ENCODE data around the gene ABL1. TPM values are rescaled to one million over a fixed set of nuclear protein-coding genes. Genes with fewer than 3 reads are reported as not detected.

ABL1 gene
- total and polyA plus RNA-seq, 4 donors: 23.3 to 60.0 (median 37.7) TPM

DNA sequence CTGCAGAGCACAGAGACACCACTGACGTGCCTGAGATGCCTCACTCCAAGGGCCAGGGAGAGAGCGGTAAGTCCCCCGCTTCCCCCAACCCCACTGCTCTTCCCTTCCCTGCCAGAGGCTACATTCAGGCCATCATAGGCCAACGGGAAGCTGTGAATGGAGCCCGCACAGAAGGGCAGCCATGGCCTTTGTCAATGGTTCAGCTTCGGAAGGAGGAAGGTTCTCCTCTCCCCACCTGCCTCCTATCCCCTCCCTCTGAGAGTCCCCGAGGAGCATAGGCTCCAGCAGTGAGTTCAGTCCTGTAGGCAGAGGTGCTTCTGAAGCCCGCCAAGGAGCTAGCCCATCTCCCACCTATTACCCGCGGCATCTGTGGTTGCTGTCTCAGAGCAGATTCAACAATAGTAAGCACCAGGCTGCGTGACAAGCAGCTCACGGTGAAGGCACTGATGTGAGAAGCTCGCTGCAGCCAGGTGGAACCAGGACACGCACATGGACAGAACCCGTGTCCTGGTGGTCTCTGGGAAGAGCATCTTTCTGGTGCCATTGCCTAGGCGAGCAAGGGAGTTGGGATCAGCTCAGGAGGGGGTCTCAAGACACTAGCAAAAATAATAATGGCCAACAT, 45.7 kb downstream of the ABL1 start:
- Histone ChIP-seq H3K27me3 (ENCODE audit: control insufficient read depth in 3 of 3, insufficient read depth in 3 of 3, low read length in 2 of 3) (no peaks in the 10 kb centered on the region), H3K9me3 (ENCODE audit: control insufficient read depth in 4 of 4, insufficient read depth in 3 of 4, low read length in 3 of 4) (no peaks in the 10 kb centered on the region), H3K4me1 (ENCODE audit: control insufficient read depth in 5 of 5, insufficient read depth in 5 of 5, low read length in 5 of 5) (no peaks in the 10 kb centered on the region), H3K36me3 (ENCODE audit: control insufficient read depth in 4 of 4, insufficient read depth in 4 of 4, low read length in 4 of 4) (peaks cover 11 to 60% (median 16%) of the 10 kb centered on the region in 4 donors), H3K4me3 (no peak overlapping the region), H3K9ac (ENCODE audit: insufficient read depth in 1 of 2, low read length in 2 of 2) (no peak overlapping the region), H3K27ac (ENCODE audit: low read depth in 1 of 2, low read length in 1 of 2) (no peak overlapping the region)
- ATAC-seq (ENCODE audit: insufficient read depth, low FRiP score): no peak
- TF ChIP-seq, protein P1, sequence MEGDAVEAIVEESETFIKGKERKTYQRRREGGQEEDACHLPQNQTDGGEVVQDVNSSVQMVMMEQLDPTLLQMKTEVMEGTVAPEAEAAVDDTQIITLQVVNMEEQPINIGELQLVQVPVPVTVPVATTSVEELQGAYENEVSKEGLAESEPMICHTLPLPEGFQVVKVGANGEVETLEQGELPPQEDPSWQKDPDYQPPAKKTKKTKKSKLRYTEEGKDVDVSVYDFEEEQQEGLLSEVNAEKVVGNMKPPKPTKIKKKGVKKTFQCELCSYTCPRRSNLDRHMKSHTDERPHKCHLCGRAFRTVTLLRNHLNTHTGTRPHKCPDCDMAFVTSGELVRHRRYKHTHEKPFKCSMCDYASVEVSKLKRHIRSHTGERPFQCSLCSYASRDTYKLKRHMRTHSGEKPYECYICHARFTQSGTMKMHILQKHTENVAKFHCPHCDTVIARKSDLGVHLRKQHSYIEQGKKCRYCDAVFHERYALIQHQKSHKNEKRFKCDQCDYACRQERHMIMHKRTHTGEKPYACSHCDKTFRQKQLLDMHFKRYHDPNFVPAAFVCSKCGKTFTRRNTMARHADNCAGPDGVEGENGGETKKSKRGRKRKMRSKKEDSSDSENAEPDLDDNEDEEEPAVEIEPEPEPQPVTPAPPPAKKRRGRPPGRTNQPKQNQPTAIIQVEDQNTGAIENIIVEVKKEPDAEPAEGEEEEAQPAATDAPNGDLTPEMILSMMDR (IDR thresholded peaks at IDR 0.05; ENCODE audit: control extremely low read depth, extremely low read depth): no peak
- no peak for DNase-seq
- WGBS, 2 donors: 96 to 99% methylated on average over 15 to 16 of the region's 16 CpGs

DNA sequence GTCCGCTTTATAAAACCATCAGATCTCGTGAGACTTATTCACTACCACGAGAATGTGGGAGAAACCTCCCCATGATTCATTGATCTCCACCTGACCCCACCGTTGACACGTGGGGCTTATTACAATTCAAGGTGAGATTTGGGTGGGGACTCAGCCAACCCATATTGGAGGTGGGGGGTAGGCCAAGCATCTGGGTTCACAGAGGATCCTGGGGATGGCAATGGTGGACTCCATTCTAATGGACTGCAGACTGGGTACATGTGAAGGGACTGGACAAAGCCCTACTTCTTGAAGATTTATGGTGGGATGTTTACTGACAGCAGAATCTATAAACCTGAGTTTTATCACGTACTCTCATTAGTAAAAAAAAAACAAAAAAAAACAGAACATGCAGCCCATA, 46.5 kb downstream of the ABL1 start:
- no peak for DNase-seq
- H3K9ac ChIP-seq (ENCODE audit: insufficient read depth in 1 of 2, low read length in 2 of 2): no peak overlapping the region
- WGBS, 2 donors: 92 to 95% methylated on average over 6 of the region's 6 CpGs
- H3K9me3 ChIP-seq (ENCODE audit: control insufficient read depth in 4 of 4, insufficient read depth in 3 of 4, low read length in 3 of 4): no peaks in the 10 kb centered on the region
- no peak overlapping the region for H3K27ac ChIP-seq (ENCODE audit: low read depth in 1 of 2, low read length in 1 of 2)
- H3K27me3 ChIP-seq (ENCODE audit: control insufficient read depth in 3 of 3, insufficient read depth in 3 of 3, low read length in 2 of 3): no peaks in the 10 kb centered on the region
- no peaks in the 10 kb centered on the region for H3K4me1 ChIP-seq (ENCODE audit: control insufficient read depth in 5 of 5, insufficient read depth in 5 of 5, low read length in 5 of 5)
- TF ChIP-seq, protein P1 (IDR thresholded peaks at IDR 0.05; ENCODE audit: control extremely low read depth, extremely low read depth): no peak
- no peak for ATAC-seq (ENCODE audit: insufficient read depth, low FRiP score)
- H3K4me3 ChIP-seq: no peak overlapping the region
- peaks cover 16 to 67% (median 18%) of the 10 kb centered on the region in 4 donors for H3K36me3 ChIP-seq (ENCODE audit: control insufficient read depth in 4 of 4, insufficient read depth in 4 of 4, low read length in 4 of 4)

DNA sequence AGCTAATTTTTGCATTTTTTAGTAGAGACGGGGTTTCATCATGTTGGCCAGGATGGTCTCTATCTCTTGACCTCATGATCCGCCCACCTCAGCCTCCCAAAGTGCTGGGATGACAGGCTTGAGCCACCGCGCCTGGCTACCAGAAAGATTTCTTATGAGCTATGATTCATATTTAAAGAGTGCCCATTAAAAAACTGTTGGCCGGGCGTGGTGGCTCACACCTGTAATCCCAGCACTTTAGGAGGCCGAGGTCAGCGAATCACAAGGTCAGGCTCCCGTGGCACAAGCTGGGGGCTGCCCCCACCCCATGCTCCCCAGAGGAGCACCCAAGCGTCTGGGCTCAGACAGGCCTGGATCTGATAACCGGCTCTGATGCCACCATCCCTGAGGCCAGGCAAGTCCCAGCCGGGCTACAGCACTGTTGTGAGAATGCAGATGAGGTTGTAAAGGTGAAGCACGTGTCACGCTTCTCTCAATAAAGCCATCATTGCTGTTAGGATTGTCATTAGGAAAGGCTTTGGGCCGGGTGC, 47.7 kb downstream of the ABL1 start:
- DNase-seq (no peak), ATAC-seq (ENCODE audit: insufficient read depth, low FRiP score) (no peak)
- TF ChIP-seq, protein P1 (IDR thresholded peaks at IDR 0.05; ENCODE audit: control extremely low read depth, extremely low read depth): no peak
- Histone ChIP-seq H3K4me3 (no peak overlapping the region), H3K4me1 (ENCODE audit: control insufficient read depth in 5 of 5, insufficient read depth in 5 of 5, low read length in 5 of 5) (peaks cover 0 to 9% (median 0%) of the 10 kb centered on the region in 5 donors), H3K27me3 (ENCODE audit: control insufficient read depth in 3 of 3, insufficient read depth in 3 of 3, low read length in 2 of 3) (no peaks in the 10 kb centered on the region), H3K9me3 (ENCODE audit: control insufficient read depth in 4 of 4, insufficient read depth in 3 of 4, low read length in 3 of 4) (no peaks in the 10 kb centered on the region), H3K9ac (ENCODE audit: insufficient read depth in 1 of 2, low read length in 2 of 2) (no peak overlapping the region), H3K36me3 (ENCODE audit: control insufficient read depth in 4 of 4, insufficient read depth in 4 of 4, low read length in 4 of 4) (peaks cover 16 to 73% (median 21%) of the 10 kb centered on the region in 4 donors), H3K27ac (ENCODE audit: low read depth in 1 of 2, low read length in 1 of 2) (no peak overlapping the region)
- 95% methylated on average over 15 of the region's 15 CpGs for WGBS, 2 donors

All from lung (tissue), 12 donors.